ENCODE results near the gene DENND1C. TPM values are rescaled to one million over a fixed set of nuclear protein-coding genes. Genes with fewer than 3 reads are reported as not detected.
A peak's percentile ranks its signal among the peaks of the same experiment; 100 is the strongest.

The DENND1C gene
- total RNA-seq, 1 donor from 2014 or later, result not detected

DNA sequence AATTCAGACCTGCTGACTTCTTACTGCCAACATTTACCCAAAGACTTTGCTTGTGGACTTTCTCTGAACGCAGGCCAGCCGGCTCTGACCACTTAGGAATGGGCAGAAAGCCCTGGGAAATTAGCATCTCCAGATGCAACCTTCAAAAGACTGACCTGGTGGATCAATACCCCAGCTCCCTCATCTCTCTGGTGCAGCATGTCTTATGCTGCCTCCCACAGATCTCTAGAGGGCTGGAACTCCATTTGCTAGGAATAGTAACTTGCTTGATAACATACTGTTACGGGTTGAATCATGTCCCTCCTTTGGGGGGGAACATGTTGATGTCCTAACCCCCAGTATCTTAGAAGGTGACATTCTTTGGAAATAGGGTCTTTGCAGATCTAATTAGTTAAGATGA lies 35.1 kb downstream of the DENND1C start:
- H3K4me3 Mint-ChIP-seq, result no peak overlapping the region
- no peak overlapping the region for H3K27ac Mint-ChIP-seq (ENCODE audit: unreplicated experiment)
- H3K9me3 Mint-ChIP-seq, result no peaks in the 10 kb centered on the region
- TF ChIP-seq, protein P1, sequence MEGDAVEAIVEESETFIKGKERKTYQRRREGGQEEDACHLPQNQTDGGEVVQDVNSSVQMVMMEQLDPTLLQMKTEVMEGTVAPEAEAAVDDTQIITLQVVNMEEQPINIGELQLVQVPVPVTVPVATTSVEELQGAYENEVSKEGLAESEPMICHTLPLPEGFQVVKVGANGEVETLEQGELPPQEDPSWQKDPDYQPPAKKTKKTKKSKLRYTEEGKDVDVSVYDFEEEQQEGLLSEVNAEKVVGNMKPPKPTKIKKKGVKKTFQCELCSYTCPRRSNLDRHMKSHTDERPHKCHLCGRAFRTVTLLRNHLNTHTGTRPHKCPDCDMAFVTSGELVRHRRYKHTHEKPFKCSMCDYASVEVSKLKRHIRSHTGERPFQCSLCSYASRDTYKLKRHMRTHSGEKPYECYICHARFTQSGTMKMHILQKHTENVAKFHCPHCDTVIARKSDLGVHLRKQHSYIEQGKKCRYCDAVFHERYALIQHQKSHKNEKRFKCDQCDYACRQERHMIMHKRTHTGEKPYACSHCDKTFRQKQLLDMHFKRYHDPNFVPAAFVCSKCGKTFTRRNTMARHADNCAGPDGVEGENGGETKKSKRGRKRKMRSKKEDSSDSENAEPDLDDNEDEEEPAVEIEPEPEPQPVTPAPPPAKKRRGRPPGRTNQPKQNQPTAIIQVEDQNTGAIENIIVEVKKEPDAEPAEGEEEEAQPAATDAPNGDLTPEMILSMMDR (conservative IDR thresholded peaks at IDR 0.05), result no peak
- H3K4me1 Mint-ChIP-seq, result no peaks in the 10 kb centered on the region
- no peaks in the 10 kb centered on the region for H3K27me3 Mint-ChIP-seq (ENCODE audit: low read depth)
- no peak for DNase-seq (ENCODE audit: low read depth, low spot score)
- peaks cover 20% of the 10 kb centered on the region for H3K36me3 Mint-ChIP-seq (ENCODE audit: low read depth)

DNA sequence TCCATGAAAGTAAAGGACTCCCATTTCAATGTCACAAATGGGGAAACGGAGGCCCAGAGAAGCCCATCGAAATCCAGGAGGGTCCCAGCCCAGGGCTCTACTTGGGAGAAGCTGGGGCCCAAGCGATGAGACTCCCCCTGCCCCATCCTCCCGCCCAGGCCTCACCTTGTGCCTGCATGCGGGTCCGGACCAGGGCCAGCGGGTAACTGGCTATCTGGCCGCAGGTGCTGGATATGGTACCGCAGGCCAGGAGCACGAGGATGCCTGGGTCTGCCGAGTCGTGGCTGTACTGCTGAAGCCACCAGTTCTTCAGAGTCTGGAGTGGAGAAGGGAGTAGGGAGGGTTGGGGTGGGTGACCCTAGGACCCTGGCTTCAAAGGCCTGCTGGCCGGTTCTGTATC lies 37.6 kb downstream of the DENND1C start:
- peak overlapping the region; percentile 60 for H3K27ac Mint-ChIP-seq (ENCODE audit: unreplicated experiment)
- TF ChIP-seq, protein P1 (conservative IDR thresholded peaks at IDR 0.05), result no peak
- no peaks in the 10 kb centered on the region for H3K27me3 Mint-ChIP-seq (ENCODE audit: low read depth)
- no peaks in the 10 kb centered on the region for H3K4me1 Mint-ChIP-seq
- no peak for DNase-seq (ENCODE audit: low read depth, low spot score)
- H3K36me3 Mint-ChIP-seq (ENCODE audit: low read depth), result peaks cover 18% of the 10 kb centered on the region
- no peaks in the 10 kb centered on the region for H3K9me3 Mint-ChIP-seq
- H3K4me3 Mint-ChIP-seq, result no peak overlapping the region

DNA sequence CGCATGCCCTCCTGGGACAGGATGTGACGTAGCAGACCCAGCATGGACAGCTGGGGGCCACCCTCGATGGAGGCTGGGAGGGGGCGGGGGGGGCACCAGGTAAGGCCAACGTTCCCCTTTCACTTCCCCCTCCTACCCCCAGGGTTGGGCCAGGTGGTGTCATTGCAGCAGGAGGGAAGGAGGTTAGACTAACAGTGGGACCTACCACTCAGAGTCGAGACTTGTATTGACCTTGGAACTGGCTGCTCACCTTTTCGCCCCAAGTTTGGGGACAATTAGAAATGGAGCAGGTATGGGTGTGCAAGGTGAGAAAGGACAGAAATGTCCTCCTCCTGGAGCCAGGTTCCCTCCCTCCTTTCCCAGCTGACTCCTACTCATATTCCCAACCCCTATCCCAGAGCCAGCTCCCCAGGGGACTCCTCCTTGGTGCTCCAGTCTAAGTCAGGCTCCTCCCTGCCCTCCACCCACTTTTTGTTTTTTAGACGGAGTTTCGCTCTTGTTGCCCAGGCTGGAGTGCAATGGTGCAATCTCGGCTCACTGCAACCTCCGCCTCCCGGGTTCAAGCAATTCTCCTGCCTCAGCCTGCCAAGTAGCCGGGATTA lies 39.4 kb downstream of the DENND1C start:
- Mint-ChIP-seq H3K4me3 (no peak overlapping the region), H3K27me3 (ENCODE audit: low read depth) (no peaks in the 10 kb centered on the region), H3K36me3 (ENCODE audit: low read depth) (peaks cover 18% of the 10 kb centered on the region), H3K4me1 (no peaks in the 10 kb centered on the region), H3K27ac (ENCODE audit: unreplicated experiment) (no peak overlapping the region), H3K9me3 (no peaks in the 10 kb centered on the region)
- DNase-seq (ENCODE audit: low read depth, low spot score), result no peak
- TF ChIP-seq, protein P1 (conservative IDR thresholded peaks at IDR 0.05), result no peak

DNA sequence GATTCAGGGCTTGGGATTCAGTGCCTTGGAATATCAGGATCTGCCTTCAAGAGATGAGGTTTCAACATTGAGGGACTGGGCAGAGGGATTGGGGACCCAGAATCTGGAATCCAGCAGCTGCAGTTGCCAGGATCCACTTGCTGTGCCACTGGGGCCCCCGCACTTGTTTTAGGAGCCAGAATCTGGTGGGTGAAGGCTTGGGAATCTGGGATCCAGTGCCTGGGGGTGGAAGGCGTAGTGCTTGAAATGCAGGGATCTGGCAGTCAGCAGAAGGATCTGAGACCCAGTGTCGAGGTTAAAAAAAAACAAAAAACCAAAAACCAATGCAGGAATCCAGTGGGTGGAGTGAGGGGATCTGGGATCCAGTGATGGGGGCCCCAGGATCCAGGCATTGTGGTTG lies 40.7 kb downstream of the DENND1C start:
- Mint-ChIP-seq H3K27me3 (ENCODE audit: low read depth) (no peaks in the 10 kb centered on the region), H3K27ac (ENCODE audit: unreplicated experiment) (no peak overlapping the region), H3K4me1 (no peaks in the 10 kb centered on the region), H3K4me3 (no peak overlapping the region), H3K36me3 (ENCODE audit: low read depth) (peaks cover 10% of the 10 kb centered on the region), H3K9me3 (no peaks in the 10 kb centered on the region)
- DNase-seq (ENCODE audit: low read depth, low spot score), result no peak
- TF ChIP-seq, protein P1 (conservative IDR thresholded peaks at IDR 0.05), result no peak

DNA sequence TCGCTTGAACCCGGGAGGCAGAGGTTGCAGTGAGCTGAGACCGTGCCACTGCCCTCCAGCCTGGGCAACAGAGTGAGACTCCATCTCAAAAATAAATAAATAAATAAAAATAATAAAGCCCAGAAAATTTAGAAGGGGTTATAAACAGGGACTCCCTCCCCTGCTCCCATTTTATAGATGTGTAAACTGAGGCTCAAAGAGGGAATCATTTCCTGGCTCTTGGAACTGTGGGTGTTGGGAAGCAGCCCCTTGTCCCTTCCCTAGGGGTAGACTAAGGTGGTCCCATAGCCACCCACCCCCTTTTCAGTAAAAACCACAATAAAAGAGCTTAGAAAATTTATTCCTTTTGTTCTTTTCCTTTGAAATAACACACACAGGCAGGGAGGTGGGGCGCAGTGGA lies 41.8 kb downstream of the DENND1C start:
- Mint-ChIP-seq H3K27me3 (ENCODE audit: low read depth) (no peaks in the 10 kb centered on the region), H3K4me3 (no peak overlapping the region), H3K36me3 (ENCODE audit: low read depth) (peaks cover 5% of the 10 kb centered on the region), H3K9me3 (no peaks in the 10 kb centered on the region), H3K4me1 (no peaks in the 10 kb centered on the region), H3K27ac (ENCODE audit: unreplicated experiment) (no peak overlapping the region)
- TF ChIP-seq, protein P1 (conservative IDR thresholded peaks at IDR 0.05), result no peak
- no peak for DNase-seq (ENCODE audit: low read depth, low spot score)
